ENCODE data around the gene AEBP1. TPM values are rescaled to one million over a fixed set of nuclear protein-coding genes. Genes with fewer than 3 reads are reported as not detected.

AEBP1 gene
- total RNA-seq, 1 donor from 2014 or later: 52.2 TPM

GRCh38 chr7:44111761-44112160 lies 7.6 kb downstream of the AEBP1 start:
- no peak for TF ChIP-seq CTCF (IDR thresholded peaks at IDR 0.05; ENCODE audit: unreplicated experiment)
- no peaks in the 10 kb centered on the region for H3K4me1 Mint-ChIP-seq (ENCODE audit: low read depth)
- H3K4me3 Mint-ChIP-seq (ENCODE audit: low read depth): no peak overlapping the region
- H3K27ac Mint-ChIP-seq: no peak overlapping the region
- no peaks in the 10 kb centered on the region for H3K9me3 Mint-ChIP-seq (ENCODE audit: low read depth)
- no peak for DNase-seq (ENCODE audit: low spot score, unreplicated experiment)
- H3K36me3 Mint-ChIP-seq (ENCODE audit: insufficient read depth): peaks cover 2% of the 10 kb centered on the region
- no peaks in the 10 kb centered on the region for H3K27me3 Mint-ChIP-seq

DNA sequence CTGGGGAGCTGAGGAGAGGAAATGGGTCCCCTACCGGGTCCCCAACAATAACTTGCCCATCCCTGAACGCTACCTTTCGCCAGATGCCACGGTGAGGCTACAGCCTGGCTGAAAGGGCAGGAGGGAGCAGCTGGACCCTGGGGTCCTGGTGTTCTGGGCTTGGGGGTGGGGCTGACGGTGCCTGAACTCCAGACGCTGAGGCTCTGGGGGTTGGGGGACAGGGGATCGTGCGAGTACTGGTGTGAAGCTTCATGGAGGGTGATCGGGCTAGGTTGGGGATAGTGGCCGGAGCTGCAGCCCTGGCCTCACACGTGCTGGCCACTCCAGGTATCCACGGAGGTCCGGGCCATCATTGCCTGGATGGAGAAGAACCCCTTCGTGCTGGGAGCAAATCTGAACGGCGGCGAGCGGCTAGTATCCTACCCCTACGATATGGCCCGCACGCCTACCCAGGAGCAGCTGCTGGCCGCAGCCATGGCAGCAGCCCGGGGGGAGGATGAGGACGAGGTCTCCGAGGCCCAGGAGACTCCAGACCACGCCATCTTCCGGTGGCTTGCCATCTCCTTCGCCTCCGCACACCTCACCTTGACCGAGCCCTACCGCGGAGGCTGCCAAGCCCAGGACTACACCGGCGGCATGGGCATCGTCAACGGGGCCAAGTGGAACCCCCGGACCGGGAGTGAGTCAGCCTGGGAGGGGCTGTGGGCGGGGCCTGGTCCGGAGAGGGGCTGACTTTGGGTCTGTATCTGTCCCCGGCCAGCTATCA lies 8.3 kb downstream of the AEBP1 start:
- Mint-ChIP-seq H3K27ac (no peak overlapping the region), H3K27me3 (no peaks in the 10 kb centered on the region), H3K4me3 (ENCODE audit: low read depth) (no peak overlapping the region), H3K9me3 (ENCODE audit: low read depth) (no peaks in the 10 kb centered on the region), H3K4me1 (ENCODE audit: low read depth) (no peaks in the 10 kb centered on the region), H3K36me3 (ENCODE audit: insufficient read depth) (peaks cover 2% of the 10 kb centered on the region)
- no peak for DNase-seq (ENCODE audit: low spot score, unreplicated experiment)
- TF ChIP-seq CTCF (IDR thresholded peaks at IDR 0.05; ENCODE audit: unreplicated experiment): no peak

- H3K4me3 Mint-ChIP-seq (ENCODE audit: low read depth): no peak overlapping the region
- no peak for TF ChIP-seq CTCF (IDR thresholded peaks at IDR 0.05; ENCODE audit: unreplicated experiment)
- H3K4me1 Mint-ChIP-seq (ENCODE audit: low read depth): no peaks in the 10 kb centered on the region
- no peak for DNase-seq (ENCODE audit: low spot score, unreplicated experiment)
- no peak overlapping the region for H3K27ac Mint-ChIP-seq
- H3K9me3 Mint-ChIP-seq (ENCODE audit: low read depth): no peaks in the 10 kb centered on the region
- no peaks in the 10 kb centered on the region for H3K27me3 Mint-ChIP-seq
- H3K36me3 Mint-ChIP-seq (ENCODE audit: insufficient read depth): peaks cover 6% of the 10 kb centered on the region
Observed at GRCh38 chr7:44112997-44113763, 9.0 kb downstream of the AEBP1 start.

DNA sequence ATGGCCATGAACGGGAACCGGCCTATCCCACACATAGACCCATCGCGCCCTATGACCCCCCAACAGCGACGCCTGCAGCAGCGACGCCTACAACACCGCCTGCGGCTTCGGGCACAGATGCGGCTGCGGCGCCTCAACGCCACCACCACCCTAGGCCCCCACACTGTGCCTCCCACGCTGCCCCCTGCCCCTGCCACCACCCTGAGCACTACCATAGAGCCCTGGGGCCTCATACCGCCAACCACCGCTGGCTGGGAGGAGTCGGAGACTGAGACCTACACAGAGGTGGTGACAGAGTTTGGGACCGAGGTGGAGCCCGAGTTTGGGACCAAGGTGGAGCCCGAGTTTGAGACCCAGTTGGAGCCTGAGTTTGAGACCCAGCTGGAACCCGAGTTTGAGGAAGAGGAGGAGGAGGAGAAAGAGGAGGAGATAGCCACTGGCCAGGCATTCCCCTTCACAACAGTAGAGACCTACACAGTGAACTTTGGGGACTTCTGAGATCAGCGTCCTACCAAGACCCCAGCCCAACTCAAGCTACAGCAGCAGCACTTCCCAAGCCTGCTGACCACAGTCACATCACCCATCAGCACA lies 9.7 kb downstream of the AEBP1 start:
- Mint-ChIP-seq H3K27me3 (no peaks in the 10 kb centered on the region), H3K4me3 (ENCODE audit: low read depth) (no peak overlapping the region), H3K36me3 (ENCODE audit: insufficient read depth) (peaks cover 7% of the 10 kb centered on the region), H3K27ac (no peak overlapping the region), H3K4me1 (ENCODE audit: low read depth) (no peaks in the 10 kb centered on the region), H3K9me3 (ENCODE audit: low read depth) (no peaks in the 10 kb centered on the region)
- TF ChIP-seq CTCF (IDR thresholded peaks at IDR 0.05; ENCODE audit: unreplicated experiment): no peak
- no peak for DNase-seq (ENCODE audit: low spot score, unreplicated experiment)

GRCh38 chr7:44114586-44115310 lies 10.6 kb downstream of the AEBP1 start:
- Mint-ChIP-seq H3K9me3 (ENCODE audit: low read depth) (no peaks in the 10 kb centered on the region), H3K27me3 (no peaks in the 10 kb centered on the region), H3K4me1 (ENCODE audit: low read depth) (no peaks in the 10 kb centered on the region), H3K36me3 (ENCODE audit: insufficient read depth) (peaks cover 8% of the 10 kb centered on the region), H3K27ac (no peak overlapping the region), H3K4me3 (ENCODE audit: low read depth) (no peak overlapping the region)
- no peak for DNase-seq (ENCODE audit: low spot score, unreplicated experiment)
- TF ChIP-seq CTCF (IDR thresholded peaks at IDR 0.05; ENCODE audit: unreplicated experiment): no peak
